GM18517 (cell line): Measurements from ENCODE around the gene SH3BP1.
"Not testable (repeated sequence)": the region's sequence is repeated elsewhere in the genome, so short reads cannot be mapped to it uniquely, and the experiment has no call there.

ENCODE experiments used
- ATAC-seq: cut with Tn5 transposase; IDR thresholded peaks from one replicate; pipeline ENCODE4 v1.9.1; 2021; ENCODE audit warnings: mild to moderate bottlenecking, moderate library complexity; ENCODE audit not compliant: unreplicated experiment

The SH3BP1 gene, protein sequence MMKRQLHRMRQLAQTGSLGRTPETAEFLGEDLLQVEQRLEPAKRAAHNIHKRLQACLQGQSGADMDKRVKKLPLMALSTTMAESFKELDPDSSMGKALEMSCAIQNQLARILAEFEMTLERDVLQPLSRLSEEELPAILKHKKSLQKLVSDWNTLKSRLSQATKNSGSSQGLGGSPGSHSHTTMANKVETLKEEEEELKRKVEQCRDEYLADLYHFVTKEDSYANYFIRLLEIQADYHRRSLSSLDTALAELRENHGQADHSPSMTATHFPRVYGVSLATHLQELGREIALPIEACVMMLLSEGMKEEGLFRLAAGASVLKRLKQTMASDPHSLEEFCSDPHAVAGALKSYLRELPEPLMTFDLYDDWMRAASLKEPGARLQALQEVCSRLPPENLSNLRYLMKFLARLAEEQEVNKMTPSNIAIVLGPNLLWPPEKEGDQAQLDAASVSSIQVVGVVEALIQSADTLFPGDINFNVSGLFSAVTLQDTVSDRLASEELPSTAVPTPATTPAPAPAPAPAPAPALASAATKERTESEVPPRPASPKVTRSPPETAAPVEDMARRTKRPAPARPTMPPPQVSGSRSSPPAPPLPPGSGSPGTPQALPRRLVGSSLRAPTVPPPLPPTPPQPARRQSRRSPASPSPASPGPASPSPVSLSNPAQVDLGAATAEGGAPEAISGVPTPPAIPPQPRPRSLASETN

DNA sequence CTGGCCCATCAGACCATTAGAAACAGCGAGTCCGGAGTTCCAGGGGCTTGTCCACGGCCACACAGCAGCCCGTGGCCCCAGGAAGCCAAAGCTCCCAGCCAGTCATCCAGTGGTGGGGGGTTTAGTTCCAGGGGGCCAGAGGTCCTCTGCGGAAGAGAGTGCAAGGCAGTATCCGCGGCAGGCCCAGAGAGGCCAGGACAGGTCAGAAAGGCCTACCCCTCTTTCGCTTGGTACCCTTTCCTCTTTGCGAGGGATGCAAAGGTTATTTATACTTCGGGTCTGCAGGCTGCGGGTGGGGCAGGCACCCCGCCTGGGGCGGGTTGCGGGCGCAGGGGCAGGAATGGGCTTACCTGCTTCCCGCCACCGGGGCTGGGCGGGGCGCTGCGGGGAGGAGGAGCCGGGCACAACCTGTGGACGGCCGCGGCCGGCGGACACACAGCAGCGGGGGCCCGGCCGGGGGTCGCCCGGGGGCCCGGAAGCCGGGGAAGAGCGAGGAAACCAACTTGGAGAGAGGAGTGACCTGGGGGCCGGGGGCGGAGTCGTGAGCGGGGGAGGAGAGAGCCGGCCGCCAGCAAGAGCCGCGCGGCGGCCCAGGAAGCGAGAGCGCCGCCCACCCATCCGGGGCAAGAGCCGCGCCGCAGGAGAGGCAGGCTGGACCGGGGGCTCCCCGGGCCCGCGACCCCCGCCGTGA, at the start of gene SH3BP1:
TSS of gene SH3BP1 (plus strand) at position 600 of the 691 bp plus-strand sequence. CDS start 119 bp downstream, outside the sequence.
- ATAC-seq = no peak

DNA sequence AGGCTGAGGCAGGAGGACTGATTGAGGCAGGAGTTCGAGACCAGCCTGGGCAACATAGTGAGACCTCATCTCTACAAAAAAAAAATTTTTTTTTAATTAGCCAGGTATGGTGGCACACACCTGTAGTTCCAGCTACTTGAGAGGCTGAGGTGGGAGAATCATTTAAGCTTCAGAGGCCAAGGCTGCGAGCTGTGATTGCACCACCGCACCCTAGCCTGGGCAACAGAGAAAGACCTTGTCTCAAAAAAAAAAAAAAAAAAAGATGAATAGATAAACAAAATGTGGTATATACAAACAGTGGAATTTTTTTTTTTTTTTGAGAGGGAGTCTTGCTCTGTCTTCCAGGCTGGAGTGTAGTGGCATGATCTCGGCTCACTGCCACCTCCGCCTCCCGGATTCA, 48.4 kb upstream of the SH3BP1 start:
- ATAC-seq = not testable (repeated sequence)

DNA sequence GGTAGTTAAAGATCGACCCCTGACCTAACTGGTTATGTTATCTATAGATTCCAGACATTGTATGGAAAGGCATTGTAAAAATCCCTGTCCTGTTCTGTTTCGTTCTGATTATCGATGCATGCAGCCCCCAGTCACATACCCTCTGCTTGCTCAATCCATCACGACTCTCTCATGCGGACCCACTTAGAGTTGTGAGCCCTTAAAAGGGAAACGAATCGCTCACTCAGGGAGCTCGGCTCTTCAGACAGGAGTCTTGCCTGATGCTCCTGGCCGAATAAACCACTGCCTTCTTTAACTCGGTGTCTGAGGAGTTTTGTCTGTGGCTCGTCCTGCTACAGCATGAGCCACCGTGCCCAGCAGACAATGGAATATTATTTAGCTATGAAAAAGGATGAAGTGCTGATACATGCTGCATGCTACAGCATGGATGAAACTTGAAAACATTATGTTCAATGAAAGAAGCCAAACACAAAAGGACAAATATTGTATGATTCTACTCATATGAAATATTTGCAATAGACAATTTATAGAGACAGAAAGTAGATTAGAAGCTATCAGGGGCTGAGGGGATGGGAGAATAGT, 47.6 kb upstream of the SH3BP1 start:
- no peak for ATAC-seq

DNA sequence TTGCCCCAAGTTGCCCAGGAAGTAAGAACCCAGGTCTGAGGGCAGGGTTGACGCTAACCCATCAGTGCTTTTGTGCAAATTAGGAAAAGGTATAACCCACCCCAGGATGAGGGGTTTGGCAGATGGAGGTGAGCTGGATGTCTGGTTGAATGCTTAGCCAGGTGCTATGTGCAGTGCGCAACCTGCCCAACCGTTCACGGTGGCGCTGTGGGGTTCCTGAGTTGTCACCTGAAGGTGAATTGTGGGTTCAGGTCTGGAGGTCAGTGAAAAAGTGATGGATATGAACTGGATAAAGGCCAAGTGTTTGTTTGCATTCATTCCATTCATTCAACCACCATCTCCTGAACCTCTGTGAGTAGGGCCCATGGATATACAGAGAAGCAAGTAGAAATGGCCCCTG, 45.2 kb upstream of the SH3BP1 start:
- ATAC-seq = no peak

DNA sequence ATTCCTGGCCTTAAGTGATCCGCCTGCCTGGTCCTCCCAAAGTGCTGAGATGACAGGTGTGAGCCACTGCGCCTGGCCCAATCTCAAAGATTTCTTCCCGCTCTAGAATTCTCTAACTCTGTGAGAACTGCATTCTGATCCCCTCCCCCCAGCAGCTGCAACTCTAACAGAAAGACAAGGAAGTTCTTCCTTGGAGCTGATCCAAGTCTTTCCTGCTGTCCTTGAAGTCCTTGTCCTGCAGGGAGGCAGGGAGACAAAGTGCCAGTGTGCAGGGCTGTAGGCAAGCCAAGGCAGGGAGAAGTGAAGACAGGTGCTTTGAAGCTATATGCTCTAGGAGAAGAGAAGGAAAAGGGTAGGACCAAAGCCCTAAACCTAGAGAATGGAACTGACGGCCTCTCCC, 40.3 kb upstream of the SH3BP1 start:
- no peak for ATAC-seq

DNA sequence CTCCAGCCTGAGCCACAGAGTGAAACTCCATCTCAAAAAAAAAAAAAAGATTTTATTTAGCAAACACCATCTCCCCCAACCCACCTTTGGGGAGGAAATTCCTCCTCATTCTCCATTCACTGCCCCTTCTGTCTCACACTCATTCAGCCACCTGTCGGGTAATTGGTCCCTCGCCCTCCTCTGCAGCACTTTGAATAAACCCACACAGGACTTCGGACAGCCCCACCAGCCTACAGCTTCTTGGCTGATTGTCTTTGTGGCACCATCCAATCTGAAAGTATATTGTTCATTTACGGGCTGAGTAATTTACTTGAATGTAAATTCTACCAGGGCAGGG, 38.3 kb upstream of the SH3BP1 start:
- ATAC-seq = no peak

DNA sequence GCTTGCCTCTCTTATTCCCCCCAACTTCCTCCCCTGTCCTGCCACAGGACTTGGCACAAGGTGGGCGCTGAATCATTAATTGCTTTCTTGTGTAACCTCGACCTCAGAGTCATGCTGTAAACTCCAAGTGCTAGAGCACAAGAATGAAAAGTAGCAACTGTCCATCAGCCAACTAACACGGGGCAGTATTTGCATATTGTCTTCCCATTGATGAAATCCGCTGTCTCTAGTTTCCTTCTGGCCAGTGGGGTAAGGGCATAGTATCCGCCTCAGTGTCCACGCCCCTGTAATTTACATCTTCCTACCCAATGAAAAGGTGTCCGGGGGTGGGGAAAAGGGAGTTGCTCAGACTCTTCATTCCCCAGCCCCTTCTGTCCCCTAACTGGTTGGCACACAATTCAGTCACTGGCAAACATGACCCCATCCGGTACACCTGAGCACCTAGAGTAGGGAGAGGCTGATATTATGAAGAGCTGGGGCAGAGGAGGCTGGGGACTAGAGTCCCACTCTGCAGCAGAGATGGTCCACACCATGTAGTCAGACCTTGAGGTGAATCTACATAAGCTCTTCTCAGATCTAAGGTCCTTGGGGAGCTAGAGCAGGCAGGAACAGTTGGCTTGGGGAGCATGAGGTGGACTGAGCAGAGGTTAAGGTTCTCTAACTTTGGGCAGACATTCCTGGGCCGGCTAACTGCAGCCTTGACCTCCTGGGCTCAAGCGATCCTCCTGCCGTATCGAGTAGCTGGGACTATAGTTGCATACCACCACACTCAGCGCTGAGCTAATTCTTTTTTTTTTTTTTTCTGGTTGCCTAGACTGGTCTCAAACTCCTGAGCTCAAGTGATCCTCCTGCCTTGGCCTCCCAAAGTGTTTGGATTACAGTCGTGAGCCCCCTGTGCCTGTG, 37.7 kb upstream of the SH3BP1 start:
- ATAC-seq = no peak

DNA sequence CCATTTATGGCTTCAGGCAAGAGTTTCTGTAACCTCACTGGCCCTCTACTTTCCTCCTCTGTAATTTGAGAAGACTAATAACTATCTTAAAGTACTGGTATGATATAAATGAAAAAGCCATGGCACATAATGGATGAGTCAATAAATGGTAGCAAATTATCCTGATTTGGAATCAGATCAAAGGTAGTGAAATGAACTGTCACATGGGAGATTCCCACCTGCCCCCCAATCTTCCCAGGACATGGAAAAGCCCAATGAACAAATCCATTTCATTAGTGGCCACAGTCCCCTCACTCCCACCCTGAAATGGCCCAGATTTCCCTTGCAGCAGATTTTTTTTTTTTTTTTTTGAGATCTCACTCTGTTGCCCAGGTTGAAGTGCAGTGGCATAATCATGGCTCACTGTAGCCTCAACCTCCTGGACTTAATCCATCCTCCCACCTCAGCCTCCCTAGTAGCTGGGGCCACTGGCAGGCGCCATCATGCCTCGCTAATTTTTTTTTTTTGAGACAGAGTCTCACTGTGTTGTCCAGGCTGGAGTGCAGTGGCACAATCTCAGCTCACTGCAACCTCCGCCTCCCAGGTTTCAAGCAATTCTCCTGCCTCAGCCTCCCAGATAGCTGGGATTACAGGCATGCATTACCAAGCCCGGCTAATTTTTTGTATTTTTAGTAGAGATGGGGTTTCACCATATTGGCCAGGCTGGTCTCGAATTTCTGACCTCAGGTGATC, 36.8 kb upstream of the SH3BP1 start:
- ATAC-seq = not testable (repeated sequence)

DNA sequence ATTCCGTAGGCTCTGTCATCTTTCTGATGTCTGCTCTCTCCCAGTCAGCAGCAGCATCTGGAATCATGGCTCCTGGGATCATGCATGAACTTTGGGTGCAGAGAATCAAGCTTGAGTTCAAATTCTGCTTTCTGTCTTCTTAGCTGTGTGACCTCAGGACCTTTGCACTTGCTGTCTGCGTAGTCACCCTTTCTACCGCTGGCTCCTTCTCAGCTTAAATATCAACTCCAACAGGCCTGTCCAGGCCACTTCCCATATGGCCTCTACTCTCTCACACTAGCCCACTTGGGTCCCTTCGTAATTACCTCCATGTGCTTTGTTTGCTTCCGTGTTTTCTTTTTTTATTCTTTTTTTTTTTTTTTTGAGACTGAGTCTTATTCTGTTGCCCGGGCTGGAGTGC, 35.4 kb upstream of the SH3BP1 start:
- ATAC-seq = no peak

DNA sequence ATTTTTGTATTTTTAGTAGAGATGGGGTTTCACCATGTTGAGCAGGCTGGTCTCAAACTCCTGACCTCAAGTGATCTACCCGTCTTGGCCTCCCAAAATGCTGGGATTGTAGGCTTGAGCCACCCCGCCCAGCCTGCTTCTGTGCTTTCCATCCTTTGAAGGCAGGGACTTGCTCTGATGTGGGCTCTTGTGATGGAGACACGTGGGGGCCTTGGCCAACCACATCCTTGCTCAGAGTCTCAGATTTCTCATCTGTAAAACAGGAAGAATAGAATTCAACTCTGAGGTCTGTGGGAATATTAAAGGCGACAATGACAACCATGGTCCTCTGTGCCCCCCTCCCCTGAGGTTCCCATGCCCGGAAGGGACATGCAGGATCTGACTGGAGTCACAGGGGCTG, 34.6 kb upstream of the SH3BP1 start:
- ATAC-seq = no peak

DNA sequence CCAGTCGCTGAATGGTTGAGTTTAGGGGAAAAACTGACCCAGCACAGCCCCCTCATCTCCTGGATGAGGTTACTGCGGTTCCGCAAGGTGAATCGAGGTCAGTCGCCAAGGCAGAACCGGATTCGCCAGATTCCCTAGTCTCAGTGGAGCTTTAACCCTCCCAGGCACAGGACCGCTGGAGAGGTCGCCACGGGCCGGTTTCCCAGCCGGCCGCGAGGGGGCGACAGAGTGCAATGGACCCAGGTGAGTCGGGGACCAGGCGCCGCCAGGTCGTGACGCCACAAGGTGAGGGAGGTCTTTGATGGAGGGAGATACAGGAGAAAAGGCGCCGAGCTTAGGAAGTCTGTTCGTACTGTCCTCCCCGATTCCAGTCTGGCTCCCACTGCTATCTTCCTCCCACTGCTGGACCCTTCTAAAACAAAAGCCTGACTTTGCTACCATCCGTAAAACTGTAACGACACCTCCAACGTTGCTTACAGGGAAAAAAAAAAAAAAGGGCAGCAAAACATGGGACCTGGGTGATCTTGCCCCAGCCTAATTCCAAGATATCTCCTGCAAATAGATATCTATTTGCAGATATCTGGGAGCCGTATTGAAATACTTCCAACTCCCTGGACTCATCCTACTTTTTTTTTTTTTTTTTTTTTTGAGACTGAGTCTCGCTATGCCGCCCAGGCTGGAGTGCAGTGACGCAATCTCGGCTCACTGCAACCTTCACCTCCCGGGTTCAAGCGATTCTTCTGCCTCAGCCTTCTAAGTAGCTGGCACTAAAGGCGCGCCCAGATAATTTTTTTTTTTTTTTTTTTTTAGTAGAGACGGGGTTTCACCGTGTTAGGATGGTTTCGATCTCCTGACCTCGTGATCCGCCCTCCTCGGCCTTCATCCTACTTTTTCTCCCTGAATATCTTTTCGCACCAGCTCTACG, 32.2 kb upstream of the SH3BP1 start:
- ATAC-seq = no peak

DNA sequence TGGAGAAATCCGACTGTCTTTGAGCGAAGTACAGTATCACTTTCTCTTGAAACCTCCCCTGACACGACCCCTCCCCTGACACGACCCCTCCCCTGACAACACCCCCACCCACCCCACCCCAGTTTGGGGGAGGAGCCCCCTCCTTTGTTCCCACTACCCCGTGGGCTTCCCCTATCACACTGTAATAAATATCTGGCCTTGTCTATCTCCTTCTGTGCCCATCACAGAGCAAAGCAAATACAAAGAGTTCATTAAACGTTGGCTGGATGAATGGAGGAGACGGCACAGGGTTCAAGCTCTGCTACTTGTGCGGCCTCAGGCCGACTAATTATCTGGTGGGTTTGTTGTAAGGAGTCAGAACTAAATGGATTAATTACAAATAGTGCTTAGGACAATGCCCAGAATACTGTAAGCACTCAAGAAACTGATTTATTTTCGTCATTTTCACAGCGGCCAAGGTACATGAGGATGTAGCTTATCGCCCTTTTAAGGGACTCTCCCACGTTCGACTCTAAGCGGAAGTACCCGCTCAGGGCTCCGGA, 31.5 kb upstream of the SH3BP1 start:
- no peak for ATAC-seq

DNA sequence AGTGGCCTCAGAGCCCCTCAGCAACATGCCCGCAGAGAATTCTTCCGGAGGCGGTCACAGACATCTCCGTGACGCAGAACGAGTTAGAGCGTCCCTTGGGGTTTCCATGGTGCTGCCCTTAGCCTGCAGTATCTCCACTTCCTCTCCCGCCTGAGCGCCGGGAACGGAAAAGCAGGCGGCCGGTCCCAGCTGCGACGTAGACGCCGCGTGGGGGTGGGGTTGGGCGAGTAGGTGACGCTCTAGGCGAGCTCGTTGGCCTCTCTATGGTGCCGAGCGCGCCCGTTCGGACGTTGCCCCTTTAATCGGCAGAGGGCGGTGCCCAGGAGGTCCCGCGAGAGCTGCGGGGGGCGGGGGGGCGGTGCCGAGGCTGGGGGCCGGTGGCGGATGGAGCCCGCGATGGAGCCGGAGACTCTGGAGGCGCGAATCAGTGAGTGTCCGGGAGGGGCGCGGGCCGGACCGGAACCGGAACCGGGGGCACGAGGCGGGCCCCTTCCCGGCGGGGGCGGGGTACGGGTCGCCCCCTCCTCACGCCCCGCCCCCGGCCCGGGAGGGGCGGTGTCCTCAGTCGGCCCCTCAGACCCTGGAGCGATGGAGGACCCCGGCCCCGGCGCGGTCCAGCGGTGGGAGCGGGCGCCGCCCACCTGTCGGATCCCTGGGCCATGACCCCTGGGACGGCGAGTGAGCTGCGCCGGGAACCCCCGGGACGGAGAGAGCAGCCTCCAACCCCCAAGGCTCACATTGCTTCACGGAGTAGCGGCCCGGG, 30.8 kb upstream of the SH3BP1 start, which contains the start of gene GGA1:
TSS of gene GGA1 (plus strand) at position 358 of the 763 bp plus-strand sequence. CDS start at position 385, 27 bp downstream.
- peak; percentile 70 for ATAC-seq

DNA sequence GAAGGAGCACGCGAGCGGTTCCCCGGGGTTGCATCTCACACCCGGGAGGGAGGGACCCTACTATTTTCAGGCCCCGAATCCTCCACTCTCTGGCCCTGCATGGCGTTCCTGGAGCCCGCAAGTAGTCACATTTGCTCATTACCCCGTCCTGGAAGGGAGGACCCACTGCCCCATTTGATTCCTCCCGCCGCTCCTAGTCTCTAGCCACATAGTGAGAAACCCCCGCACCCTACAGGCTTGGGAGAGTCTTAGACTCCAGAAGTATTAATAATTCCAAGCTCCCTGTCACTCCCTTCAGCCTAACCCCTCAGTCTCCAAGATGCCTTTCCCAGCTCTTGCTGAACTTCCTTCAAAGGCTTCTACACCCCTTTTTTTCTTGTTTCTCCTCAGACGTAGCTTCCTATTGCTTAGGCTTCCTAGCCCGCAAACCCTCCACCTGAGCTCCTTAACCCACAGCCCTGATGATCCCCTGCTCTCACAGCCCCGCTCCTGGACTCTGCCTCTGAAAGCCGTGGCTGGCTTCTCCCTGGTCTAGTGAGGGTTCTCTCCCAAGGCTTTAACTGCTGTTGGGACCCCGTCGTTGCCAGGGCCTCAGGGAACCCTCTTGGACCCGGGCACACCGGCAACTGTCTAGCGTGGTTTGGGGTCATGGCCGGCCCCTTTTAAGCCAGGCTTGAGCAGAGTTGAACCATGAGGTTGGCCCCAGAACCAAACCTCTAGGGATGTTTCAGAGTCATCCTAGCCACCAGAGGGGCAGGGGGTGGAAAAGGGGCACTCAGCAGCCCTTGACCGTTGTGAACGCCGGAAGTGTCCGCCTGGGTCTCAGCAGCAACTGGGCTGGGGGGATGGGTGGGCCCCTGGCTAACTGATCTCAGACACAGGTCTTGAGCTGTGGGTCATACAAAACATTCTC, 30.0 kb upstream of the SH3BP1 start:
- no peak for ATAC-seq

DNA sequence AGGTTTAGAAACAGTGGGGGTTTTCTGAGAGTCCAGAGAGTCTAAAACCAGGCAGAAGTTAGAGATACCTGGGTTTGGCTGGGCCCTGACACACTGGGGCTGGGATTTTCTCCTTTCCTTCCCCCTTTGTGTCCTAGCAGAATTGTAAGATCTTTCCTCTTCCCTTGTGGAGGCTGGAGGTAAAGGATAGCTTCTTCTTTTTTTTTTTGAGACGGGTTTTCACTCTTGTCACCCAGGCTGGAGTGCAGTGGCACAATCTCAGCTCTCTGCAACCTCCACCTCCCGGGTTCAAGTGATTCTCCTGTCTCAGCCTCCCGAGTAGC, 29.4 kb upstream of the SH3BP1 start:
- not testable (repeated sequence) for ATAC-seq

DNA sequence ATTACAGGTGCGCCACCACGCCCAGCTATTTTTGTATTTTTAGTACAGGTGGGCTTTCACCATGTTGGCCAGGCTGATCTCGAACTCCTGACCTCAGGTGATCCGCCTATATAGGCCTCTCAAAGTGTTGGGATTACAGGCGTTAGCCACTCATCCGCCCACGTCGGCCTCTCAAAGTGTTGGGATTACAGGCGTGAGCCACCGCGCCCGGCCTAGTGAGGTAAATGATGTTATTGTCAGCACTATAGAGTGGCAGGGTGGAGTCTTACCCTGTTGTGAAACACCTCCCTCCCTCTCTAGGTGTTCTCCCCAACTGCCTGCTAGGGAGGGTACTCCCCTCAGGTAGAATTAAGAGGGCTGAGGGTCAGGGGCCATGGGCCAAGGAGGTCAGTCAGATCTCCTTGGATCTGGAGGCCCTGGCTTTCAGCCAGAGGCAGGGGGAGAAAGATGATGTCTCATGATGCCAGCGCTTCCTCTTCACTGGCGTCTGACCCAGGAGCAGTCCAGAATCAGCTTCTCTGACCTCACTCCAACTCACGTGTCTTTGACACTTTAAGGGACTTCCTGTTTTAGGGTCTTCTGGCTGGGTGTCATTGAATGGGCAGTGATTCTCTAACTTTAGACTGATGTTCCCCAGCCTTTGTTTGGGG, 28.9 kb upstream of the SH3BP1 start:
- no peak for ATAC-seq
